ENCODE data around the gene TGM1.

Gene TGM1

DNA sequence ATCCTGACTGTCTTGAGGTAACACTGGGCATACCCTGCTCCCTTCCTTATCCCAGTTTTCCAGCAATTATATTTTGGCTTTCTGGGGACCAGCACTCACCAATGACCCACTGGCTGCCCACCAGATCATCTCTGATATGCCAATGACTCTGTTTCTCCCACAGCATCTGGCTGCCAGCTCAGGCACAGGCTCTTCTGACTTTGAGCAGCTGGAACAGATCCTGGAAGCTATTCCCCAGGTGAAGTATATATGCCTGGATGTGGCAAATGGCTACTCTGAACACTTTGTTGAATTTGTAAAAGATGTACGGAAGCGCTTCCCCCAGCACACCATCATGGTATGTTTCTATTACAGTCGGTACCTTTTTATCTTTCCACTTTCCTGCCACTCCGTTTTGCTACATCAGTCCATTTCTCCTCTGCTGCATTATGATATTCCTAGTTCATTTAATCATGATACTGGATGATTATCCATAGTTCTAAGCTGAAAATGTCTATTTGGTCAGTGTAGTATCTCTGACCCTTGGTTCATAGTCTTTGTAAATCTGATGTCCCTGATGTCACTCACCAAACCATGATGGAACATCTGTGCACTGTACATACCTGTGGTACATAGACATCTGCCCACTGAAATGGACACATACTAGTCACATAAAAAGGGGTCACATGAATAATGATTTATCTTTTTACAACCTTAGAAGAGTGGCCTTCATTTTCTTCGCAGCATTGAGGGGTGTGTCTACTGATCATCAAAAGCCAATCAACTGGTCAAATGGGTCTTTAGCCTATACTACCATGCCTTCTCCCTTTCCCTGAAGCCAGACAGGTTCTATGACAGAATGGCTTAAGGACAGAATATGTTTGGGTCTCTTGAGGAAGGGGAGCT lies 26.9 kb downstream of the TGM1 start:
- TF ChIP-seq, protein P1, sequence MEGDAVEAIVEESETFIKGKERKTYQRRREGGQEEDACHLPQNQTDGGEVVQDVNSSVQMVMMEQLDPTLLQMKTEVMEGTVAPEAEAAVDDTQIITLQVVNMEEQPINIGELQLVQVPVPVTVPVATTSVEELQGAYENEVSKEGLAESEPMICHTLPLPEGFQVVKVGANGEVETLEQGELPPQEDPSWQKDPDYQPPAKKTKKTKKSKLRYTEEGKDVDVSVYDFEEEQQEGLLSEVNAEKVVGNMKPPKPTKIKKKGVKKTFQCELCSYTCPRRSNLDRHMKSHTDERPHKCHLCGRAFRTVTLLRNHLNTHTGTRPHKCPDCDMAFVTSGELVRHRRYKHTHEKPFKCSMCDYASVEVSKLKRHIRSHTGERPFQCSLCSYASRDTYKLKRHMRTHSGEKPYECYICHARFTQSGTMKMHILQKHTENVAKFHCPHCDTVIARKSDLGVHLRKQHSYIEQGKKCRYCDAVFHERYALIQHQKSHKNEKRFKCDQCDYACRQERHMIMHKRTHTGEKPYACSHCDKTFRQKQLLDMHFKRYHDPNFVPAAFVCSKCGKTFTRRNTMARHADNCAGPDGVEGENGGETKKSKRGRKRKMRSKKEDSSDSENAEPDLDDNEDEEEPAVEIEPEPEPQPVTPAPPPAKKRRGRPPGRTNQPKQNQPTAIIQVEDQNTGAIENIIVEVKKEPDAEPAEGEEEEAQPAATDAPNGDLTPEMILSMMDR (IDR thresholded peaks at IDR 0.05; ENCODE audit: low read depth, low read length), result no peak
- no peak for DNase-seq (ENCODE audit: extremely low read depth, low read depth)

DNA sequence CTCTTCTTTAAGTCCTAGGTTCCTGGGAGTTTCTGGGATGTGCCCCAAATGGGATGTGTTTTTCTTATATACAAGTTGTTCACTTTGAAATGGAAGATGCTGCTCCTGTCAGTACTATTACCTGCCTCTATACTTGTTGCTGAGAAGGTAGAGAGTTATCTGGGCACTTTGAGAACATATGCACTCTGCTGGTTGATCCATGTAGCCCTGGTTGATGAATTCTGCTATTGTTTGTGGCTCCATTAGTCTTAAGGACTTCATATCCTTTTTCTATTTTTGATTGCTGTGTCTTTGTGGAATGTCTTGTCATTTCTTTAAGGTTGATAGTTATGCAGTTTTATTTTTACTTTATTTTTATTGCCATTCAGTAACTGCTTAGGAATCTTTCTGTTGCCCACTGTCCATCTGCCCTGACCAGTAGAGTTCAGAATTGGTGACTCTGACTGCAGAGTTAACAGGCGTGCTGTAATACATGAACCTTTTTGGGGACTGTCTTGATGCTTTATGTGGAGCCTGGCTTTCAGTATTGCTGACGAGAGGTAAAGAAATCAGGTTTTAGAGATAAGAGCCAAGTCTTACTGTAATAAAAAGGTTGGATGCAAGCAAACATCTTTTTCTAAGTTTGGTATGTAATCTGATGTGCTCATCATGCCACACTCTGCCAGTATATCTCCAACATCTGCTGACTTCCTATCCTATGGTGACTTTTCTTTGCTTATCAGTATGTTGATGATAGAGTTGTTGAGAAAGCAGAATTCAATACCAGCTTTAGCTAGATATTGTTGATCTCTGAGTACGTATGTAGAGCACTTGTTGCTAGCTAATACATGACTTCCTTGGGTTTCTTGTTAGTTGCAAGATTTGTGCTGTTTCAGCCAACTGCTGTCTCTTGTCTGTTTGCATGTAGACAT lies 28.6 kb downstream of the TGM1 start:
- TF ChIP-seq, protein P1 (IDR thresholded peaks at IDR 0.05; ENCODE audit: low read depth, low read length), result no peak
- DNase-seq (ENCODE audit: extremely low read depth, low read depth), result no peak

DNA sequence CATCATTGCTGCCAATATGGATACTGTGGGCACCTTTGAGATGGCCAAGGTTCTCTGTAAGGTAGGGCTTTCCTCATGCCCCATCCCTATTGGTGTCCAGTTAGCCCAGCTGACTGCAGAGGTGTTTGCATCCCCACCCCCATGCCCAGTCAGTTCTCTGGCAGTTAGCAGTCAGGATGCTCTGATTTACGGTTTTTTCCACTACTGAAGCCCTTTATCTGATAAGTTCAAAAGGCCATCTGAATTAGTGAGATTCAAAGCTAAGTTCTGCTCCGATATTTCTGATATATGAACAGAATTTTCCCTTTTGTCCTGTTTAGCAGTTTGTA lies 29.5 kb downstream of the TGM1 start:
- TF ChIP-seq, protein P1 (IDR thresholded peaks at IDR 0.05; ENCODE audit: low read depth, low read length), result no peak
- no peak for DNase-seq (ENCODE audit: extremely low read depth, low read depth)

DNA sequence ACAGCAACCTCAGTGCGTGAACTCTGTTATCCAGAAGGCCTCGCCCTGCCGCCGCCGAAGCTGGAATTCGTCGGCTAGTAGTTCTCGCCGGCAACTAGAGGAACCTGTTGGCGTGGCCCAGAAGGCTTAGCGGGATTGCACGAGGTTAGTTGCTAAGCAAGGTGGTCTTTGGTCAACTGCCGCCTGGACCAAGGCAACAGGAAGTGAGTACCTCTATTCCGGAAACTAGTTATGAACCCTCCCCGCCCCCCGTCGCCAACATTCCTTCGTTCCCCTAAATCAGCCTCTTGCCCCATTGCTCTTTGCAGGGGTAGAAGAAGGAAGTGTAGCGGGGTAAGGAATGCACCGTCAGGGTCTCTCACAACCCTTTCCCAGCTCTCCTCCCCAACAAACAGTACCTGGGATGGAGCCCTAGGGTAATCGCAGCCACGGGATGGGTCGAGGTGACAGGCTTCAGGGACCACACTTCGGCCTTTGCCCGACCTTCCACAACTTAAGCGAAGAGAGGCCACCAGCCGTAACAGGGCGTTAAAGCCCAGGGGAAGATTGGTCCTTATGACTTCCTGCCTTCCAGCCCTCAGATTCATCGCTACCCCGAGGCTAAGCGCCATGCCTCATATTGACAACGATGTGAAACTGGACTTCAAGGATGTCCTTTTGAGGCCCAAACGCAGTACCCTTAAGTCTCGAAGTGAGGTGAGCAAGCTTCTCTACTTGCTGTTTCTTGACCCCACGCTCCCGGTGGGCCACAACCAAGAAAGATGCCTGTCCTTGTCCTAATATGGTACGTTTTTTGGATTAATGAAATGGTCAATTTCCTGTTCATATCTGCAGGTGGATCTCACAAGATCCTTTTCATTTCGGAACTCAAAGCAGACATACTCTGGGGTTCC lies 30.1 kb downstream of the TGM1 start, which contains the start of gene GMPR2:
TSS of gene GMPR2 (plus strand) at position 285 of the 893 bp plus-strand sequence. CDS start at position 610, 325 bp downstream.
- TF ChIP-seq, protein P1 (IDR thresholded peaks at IDR 0.05; ENCODE audit: low read depth, low read length), result no peak
- no peak for DNase-seq (ENCODE audit: extremely low read depth, low read depth)

DNA sequence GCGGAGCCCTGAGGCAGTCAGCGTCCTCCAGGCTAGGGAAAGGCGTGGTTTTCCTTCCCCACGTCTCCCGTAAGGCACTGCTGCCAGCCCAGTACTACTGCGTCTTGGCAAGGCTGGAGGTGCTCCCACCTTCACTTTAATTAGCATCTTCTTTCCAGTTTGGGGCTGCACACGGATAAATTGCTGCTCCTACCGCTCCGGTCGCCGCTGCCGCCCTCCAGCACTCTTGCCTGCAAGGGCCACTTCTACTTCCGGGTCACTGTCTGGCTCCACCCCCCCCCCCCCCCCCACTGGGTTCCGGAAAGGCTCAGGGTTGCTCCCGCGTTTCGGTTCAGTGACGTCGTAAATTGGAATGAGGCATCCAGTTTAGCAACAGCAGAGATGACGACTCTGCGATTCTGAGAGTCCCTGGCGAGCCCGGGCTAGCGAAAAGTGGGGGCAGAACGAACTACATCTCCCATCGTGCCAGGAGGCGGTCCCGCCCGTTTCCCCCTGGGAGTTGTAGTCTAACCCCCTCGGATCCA lies 30.8 kb downstream of the TGM1 start, which contains the start of gene NEDD8:
TSS of gene NEDD8 (minus strand) at position 247 of the 524 bp plus-strand sequence. CDS start at position 147, 100 bp downstream.
- TF ChIP-seq, protein P1 (IDR thresholded peaks at IDR 0.05; ENCODE audit: low read depth, low read length), result no peak
- peak; percentile 76 for DNase-seq (ENCODE audit: extremely low read depth, low read depth)

DNA sequence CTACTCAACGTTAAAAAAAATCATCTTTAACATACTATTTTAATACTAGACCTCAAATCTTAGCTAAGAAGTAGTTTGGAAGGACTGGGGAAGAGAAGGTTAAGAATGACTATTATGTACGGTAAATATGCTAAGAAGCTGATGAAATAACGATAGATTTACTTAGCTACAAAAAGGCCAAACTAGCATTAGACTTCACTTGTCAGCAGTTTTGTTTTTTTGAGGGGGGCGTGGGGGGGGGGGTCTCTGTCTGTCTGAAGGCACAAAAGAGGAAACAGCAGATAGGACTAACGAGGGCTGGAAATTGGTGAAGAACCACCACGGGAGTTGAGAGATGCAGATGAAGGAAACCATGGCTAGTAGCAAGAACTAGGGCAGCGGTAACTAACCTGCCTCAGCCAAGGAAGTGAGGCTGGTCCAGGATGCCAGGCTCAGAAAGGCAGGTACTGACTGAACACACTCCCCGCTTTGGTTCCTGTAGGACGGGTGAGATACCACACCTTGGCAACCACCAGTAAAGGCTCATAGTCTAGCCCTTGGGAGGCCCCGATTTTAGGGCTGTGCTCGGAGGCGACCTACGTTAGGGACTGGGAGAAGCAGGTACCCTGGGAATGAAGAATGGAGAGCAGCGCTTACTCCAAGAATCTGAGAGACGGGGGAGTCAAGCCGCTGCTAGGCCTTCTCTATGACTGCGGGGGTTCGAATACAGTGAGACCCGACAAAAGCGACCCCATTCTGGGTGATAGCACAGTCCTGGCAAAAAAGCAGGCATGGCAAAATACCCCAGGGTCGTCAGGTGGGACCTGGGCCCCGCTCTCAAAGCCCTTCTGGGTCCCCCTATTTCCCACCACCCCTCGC lies 31.5 kb downstream of the TGM1 start:
- no peak for DNase-seq (ENCODE audit: extremely low read depth, low read depth)

More for the DNA sequence above, 31.5 kb downstream of the TGM1 start:
- TF ChIP-seq, protein P1 (IDR thresholded peaks at IDR 0.05; ENCODE audit: low read depth, low read length), result no peak
